ENCODE data around the gene SELENOO. TPM values are rescaled to one million over a fixed set of nuclear protein-coding genes. Genes with fewer than 3 reads are reported as not detected.
A peak's percentile ranks its signal among the peaks of the same experiment; 100 is the strongest.

Gene SELENOO
- total and polyA plus RNA-seq, 2 of the 13 experiments (the other 11 are each of a cell fraction or from before 2014, with no cell fraction given), result 14.4 to 19.0 TPM

DNA sequence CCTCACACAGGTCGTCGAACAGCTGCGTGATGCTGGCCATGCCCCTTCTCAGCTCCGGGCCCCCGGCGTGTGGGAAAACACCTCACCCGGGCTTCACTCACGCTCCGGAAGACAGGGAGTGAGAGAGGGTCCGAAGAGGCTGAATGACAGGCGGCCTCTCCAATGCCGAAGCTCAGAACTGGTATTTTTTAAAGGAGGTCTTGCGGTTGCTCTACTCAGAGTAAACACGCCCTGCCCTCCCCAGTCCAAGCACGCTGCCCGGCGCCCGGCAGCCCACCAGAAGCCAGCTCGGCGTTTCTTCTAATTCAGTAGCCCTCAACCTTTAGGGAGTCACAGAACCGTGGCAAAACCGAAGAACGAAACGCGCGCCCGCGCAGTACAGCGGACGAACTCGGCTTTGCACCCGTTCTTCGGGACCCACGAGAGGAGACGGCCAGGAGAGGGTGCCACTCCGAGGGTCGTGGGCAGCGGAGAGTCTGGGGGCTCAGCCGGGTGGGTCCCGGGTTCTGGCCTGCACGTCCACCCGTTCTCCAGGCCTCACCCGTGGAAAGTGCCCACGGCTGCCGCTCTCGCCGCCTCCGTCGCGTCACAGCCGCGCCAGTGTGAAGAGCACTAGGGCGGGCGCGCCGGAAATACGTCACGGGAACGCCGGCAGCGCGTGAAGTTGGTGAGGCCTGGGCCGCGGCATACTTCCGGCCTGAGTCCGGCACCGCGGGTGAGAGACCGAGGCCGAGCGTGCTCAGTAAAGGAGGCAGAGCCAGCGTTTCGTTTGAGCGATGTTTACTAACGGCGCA lies 43.8 kb downstream of the SELENOO start, which contains the start of gene TUBGCP6 (continued):
- TF ChIP-seq ZNF101 (CRISPR knock-in tag; IDR thresholded peaks at IDR 0.05; ENCODE audit: borderline replicate concordance, low read depth), result no peak
- peak; percentile 73; the same call in 1 of the 2 replicates for TF ChIP-seq REPIN1 (CRISPR knock-in tag; IDR thresholded peaks at IDR 0.05; ENCODE audit: borderline replicate concordance, low read depth)
- TF ChIP-seq, protein P1, sequence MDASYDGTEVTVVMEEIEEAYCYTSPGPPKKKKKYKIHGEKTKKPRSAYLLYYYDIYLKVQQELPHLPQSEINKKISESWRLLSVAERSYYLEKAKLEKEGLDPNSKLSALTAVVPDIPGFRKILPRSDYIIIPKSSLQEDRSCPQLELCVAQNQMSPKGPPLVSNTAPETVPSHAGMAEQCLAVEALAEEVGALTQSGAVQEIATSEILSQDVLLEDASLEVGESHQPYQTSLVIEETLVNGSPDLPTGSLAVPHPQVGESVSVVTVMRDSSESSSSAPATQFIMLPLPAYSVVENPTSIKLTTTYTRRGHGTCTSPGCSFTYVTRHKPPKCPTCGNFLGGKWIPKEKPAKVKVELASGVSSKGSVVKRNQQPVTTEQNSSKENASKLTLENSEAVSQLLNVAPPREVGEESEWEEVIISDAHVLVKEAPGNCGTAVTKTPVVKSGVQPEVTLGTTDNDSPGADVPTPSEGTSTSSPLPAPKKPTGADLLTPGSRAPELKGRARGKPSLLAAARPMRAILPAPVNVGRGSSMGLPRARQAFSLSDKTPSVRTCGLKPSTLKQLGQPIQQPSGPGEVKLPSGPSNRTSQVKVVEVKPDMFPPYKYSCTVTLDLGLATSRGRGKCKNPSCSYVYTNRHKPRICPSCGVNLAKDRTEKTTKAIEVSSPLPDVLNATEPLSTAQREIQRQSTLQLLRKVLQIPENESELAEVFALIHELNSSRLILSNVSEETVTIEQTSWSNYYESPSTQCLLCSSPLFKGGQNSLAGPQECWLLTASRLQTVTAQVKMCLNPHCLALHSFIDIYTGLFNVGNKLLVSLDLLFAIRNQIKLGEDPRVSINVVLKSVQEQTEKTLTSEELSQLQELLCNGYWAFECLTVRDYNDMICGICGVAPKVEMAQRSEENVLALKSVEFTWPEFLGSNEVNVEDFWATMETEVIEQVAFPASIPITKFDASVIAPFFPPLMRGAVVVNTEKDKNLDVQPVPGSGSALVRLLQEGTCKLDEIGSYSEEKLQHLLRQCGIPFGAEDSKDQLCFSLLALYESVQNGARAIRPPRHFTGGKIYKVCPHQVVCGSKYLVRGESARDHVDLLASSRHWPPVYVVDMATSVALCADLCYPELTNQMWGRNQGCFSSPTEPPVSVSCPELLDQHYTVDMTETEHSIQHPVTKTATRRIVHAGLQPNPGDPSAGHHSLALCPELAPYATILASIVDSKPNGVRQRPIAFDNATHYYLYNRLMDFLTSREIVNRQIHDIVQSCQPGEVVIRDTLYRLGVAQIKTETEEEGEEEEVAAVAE (CRISPR knock-in tag; IDR thresholded peaks at IDR 0.05; ENCODE audit: borderline replicate concordance), result peak; percentile 72; the same call in 1 of the 2 replicates
- TF ChIP-seq ZFP1 (CRISPR knock-in tag; IDR thresholded peaks at IDR 0.05), result 0 out of 2 replicates have a peak, but pooled peaks have one; percentile 53
- TF ChIP-seq ZSCAN22 (CRISPR knock-in tag; IDR thresholded peaks at IDR 0.05), result no peak
- TF ChIP-seq ZNF33B (CRISPR knock-in tag; IDR thresholded peaks at IDR 0.05), result peak; percentile 78; the same call in 1 of the 2 replicates
- no peak for TF ChIP-seq SKI (IDR thresholded peaks at IDR 0.05; ENCODE audit: partially characterized antibody)
- 0 out of 2 replicates have a peak, but pooled peaks have one; percentile 5 for TF ChIP-seq MAZ (IDR thresholded peaks at IDR 0.05; ENCODE audit: borderline replicate concordance, low read depth, low read length)
- peak; percentile 84 for TF ChIP-seq MAZ (CRISPR knock-in tag; IDR thresholded peaks at IDR 0.05; ENCODE audit: low read depth)
- peak; percentile 79; the same call in 1 of the 2 replicates for TF ChIP-seq ZNF614 (CRISPR knock-in tag; IDR thresholded peaks at IDR 0.05; ENCODE audit: borderline replicate concordance)
- TF ChIP-seq CBX2 (IDR thresholded peaks at IDR 0.05; ENCODE audit: low read depth, low read length), result no peak
- no peak for TF ChIP-seq CBX2 (CRISPR knock-in tag; IDR thresholded peaks at IDR 0.05; ENCODE audit: low read depth)
- no peak for TF ChIP-seq FIP1L1 (IDR thresholded peaks at IDR 0.05; ENCODE audit: borderline replicate concordance, insufficient read depth, low read depth, low read length)
- TF ChIP-seq ZNF367 (CRISPR knock-in tag; IDR thresholded peaks at IDR 0.05; ENCODE audit: borderline replicate concordance), result no peak
- TF ChIP-seq HNRNPUL1 (IDR thresholded peaks at IDR 0.05; ENCODE audit: low read depth, low read length), result no peak
- TF ChIP-seq ZNF713 (CRISPR knock-in tag; IDR thresholded peaks at IDR 0.05), result 0 out of 2 replicates have a peak, but pooled peaks have one; percentile 92
- TF ChIP-seq TEAD3 (CRISPR knock-in tag; optimal IDR thresholded peaks at IDR 0.05; ENCODE audit: borderline replicate concordance), result peak; percentile 71
- TF ChIP-seq, protein P2, sequence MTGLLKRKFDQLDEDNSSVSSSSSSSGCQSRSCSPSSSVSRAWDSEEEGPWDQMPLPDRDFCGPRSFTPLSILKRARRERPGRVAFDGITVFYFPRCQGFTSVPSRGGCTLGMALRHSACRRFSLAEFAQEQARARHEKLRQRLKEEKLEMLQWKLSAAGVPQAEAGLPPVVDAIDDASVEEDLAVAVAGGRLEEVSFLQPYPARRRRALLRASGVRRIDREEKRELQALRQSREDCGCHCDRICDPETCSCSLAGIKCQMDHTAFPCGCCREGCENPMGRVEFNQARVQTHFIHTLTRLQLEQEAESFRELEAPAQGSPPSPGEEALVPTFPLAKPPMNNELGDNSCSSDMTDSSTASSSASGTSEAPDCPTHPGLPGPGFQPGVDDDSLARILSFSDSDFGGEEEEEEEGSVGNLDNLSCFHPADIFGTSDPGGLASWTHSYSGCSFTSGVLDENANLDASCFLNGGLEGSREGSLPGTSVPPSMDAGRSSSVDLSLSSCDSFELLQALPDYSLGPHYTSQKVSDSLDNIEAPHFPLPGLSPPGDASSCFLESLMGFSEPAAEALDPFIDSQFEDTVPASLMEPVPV (CRISPR knock-in tag; IDR thresholded peaks at IDR 0.05), result peak; percentile 71; the same call in 1 of the 2 replicates
- no peak for TF ChIP-seq ZNF562 (CRISPR knock-in tag; IDR thresholded peaks at IDR 0.05; ENCODE audit: borderline replicate concordance)
- no peak; the same call in 1 of the 2 replicates for TF ChIP-seq GATA4 (IDR thresholded peaks at IDR 0.05; ENCODE audit: borderline replicate concordance, low read depth)
- TF ChIP-seq PCBP2 (optimal IDR thresholded peaks at IDR 0.05; ENCODE audit: low read depth, low read length, poor library complexity, severe bottlenecking), result no peak
- no peak for TF ChIP-seq MTA3 (CRISPR knock-in tag; IDR thresholded peaks at IDR 0.05)
- TF ChIP-seq ZSCAN21 (CRISPR knock-in tag; IDR thresholded peaks at IDR 0.05; ENCODE audit: borderline replicate concordance), result peak; percentile 88
- TF ChIP-seq ATM (IDR thresholded peaks at IDR 0.05; ENCODE audit: borderline replicate concordance), result no peak
- TF ChIP-seq XRCC5 (optimal IDR thresholded peaks at IDR 0.05; ENCODE audit: low read length), result peak; percentile 27

Measured in HepG2 (cell line).